HG03103 (cell line): Measurements from ENCODE around the gene BCAS1.
A peak's percentile ranks its signal among the peaks of the same experiment; 100 is the strongest.

Experiments
- ATAC-seq: cut with Tn5 transposase; IDR thresholded peaks from one replicate; pipeline ENCODE4 v1.9.1; 2021; ENCODE audit warnings: low read depth; ENCODE audit not compliant: unreplicated experiment

Gene BCAS1

DNA sequence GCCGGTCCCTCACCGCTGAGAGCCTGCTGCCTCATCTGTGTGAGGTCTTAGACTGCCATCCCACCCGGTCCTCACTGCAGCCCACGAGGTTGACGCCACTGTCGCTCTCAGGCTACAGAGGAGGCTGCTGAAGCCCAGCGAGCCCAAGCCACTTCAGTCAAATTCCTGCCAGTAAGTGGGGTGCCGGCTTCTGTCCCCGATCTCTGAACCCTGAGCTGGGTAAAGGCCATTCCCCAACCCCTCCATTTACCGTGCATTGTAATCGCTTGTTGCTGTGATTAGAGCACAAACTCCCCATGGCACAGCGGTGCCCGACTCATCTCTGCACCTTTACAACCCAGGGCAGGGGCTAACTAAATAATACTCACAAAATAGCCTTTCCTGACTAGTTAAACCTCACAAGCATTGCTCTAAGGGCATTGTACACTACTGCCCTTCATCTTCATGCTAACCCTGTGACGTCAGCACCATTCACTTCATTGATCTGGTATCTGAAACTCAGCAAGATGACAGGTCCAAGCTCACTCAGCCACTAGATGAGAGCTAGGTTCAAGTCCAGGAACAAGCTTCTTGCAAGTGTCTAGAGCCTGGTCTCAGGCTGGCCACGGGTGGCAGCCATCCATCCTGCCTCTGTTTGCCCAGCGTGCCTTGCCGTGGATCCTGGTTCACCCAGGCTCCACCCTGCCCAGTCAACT is 122.7 kb downstream of the BCAS1 start:
- ATAC-seq, result no peak

DNA sequence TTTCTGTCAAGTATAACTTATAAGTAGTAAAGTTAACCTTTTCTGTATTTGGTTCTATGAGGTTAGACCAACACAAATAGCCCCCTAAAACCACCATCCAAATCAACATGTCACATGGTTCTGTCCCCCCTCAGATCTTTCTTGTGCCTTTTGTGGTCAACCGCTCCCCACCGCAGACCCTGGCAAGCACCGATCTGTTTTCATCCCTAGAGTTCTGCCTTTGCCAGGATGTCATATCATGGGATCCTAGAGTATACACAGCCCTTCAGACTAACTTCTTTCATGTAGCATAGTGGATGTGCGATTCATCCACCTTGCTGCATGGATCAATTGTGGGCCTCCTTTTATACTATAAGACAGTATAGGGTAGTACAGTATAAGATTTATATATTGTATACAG is 124.3 kb downstream of the BCAS1 start:
- no peak for ATAC-seq

DNA sequence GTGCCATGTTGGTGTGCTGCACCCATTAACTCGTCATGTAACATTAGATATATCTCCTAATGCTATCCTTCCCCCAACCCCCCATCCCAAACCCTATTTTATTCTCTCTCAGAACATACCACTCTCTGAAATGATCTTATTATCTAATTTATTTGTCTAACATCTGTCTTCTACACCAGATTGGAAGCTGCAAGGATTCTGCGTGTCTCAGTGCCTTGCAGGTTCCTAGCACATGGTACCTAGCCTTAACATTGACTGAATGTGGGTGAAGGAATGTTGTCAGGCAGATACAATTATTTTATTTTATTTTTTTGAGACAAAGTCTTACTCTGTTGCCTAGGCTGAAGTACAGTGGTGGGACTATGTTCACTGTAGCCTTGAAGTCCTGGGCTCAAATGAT is 124.9 kb downstream of the BCAS1 start:
- ATAC-seq, result no peak

DNA sequence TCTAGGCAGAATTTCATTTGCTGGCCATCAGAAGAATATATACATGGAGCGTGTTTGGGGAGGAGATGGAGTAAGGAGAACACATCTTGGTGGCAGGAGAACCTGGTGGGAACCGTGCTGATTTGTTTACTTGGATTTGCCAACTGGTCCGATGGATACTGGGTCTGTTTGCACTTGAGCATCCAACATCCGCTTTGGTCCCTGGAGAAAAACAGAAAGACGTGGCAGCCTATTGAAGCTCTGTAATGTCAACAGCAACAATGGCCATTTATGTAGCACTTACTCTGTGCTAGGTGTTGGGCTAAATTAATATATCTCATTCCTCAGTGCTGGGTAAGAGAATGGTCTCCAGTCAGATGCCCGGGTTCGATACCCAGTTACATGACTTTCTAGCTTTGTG is 125.6 kb downstream of the BCAS1 start:
- ATAC-seq, result no peak

DNA sequence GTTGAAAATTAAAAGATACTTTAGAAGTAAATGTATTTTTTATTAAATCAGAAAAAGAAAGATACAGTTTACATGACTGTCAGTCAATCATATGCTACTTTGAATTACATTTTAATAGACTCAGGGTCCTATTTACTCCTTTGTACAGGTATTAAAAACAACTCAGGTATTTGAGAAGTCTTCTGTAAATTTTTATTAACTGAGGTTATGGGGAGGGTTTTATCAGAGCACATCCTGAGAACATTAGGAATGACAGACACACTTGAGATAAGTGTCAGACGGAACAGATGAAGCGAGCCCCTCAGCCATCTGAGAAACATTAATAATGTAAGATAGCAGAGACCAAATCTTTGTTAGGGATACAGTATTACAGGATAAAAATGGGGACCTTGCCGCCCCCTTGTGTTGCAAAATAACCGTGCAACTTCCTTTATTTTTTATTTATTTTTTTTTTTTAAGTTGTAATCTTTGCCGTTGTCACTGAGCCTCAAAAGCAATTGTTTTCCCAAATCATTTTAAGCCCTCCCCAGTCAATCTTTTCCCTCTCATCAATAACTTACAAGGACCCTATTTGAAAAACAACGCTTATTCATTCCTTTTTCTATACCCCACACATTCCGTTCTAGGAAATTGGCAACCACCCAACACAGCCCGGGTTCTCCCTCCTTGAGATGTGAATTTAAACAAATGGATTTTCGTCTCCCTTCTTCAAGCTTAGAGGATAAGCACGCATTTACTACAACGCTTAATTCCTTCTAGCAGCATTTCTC is 126.7 kb downstream of the BCAS1 start:
- ATAC-seq, result no peak

DNA sequence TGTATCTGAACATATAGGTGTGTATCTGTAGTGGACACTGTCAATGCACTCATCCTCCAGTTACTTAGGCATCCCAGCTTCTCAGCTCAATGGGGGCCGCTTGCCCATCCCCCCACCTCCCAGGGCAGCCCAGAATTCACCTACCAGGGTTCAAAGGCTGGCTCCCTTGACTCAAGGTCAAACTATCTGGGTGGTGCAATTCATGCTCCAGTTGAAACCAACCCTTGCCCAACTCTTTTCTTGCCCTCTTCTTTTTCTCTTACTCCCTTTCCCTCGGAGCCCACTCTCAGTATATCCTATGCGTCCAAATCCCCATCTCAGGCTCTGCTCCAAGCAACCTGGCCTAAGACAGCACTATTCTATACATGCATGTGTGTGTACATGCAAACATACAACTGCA is 127.4 kb downstream of the BCAS1 start:
- no peak for ATAC-seq

DNA sequence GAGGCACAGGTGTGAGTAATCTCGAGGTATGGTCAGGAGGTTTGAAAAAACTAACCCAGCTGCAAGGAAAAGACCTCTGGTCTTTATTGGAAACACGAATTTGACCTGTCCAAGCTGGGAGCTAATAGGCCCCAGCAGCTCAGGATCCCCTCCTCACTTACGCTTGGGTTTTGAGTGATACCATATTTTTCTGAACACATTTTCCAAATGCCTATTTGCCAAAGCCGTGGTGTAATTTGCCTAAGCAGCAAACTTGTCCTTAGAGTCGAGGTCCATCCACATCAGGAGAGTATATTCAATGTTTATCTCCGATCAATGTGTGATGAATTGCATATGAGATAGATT is 128.0 kb downstream of the BCAS1 start:
- no peak for ATAC-seq

DNA sequence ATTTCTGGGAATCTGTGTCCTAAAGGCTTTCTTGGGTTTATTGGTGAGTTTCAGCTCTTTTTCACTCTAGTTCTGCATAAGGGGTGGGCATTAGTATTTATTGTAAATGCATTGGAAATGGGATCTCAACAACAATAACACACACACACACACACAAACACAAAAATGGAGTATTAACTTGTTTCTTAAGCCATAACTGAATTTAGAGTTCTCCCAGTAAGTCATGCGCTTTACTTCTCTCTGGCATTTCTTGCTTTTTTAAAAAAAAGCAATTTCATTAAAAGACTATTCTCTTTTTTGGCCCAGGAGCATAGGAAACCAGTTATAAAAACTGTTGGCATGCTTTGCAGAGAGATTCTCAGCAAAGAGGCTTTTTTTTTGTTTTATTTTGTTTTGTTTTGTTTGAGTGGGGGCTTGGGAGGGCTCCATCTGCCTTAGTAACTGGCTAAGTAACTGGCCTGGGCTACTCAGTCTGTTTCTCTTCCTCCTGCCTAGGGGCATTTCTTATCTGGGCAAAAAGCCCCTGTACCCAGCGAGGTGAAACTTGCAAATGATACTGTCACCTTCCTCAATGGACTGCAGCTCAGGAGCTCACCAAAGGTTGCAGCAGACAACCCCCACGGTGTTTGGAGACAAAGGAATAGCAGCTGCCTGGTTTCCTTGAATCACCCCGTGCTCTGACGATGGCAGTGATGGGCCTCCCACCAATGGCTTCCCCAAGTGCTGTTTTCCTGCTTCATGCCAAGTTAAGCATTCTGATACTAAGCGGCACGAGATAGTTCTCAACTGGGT is 128.5 kb downstream of the BCAS1 start:
- no peak for ATAC-seq

DNA sequence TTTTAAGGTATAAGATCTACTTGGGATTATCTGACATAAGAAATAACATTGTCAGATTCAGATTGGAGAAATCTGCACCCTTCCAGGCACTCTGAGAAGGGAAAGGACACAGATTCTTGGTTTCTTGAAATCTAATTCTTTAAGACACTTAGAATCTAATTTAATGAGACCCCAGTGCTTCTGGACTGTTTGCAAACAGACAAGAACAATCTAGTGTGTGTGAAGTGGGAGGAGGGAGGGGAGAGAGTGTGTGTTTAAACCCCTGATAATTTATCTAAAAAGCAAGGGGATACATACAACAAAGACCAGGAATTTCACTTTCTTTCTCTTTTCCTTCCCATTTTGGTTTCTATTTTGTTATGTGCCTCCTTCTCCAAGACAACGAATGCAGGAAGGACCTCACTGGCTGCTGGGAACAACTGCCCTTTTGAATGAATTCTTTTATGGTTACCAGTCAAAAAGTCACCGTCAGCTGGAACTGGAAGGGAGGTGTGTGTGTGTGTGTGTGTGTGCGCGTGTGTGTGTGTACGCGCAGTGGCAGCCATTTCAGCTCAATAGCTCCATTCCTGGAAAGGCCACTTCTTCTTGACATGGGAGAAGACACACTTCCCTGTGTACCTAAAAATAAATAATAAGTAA is 129.4 kb downstream of the BCAS1 start:
- ATAC-seq, result no peak

DNA sequence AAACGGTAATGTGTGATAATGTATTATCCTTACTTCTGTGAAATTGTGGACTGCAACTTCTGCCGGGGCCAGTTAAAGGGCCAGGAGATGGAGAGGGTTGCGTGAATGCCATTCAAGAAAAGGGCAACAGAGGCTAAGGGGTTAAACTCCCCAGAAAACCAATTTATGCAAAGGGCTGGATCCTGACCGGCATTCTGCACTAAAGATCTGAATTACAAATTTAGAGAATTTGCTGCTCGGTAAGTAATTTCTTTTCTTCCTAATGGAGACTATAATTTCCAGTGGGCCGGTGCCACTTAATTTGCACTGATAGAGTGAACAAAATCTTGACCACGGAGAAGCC is 130.1 kb downstream of the BCAS1 start:
- no peak for ATAC-seq

DNA sequence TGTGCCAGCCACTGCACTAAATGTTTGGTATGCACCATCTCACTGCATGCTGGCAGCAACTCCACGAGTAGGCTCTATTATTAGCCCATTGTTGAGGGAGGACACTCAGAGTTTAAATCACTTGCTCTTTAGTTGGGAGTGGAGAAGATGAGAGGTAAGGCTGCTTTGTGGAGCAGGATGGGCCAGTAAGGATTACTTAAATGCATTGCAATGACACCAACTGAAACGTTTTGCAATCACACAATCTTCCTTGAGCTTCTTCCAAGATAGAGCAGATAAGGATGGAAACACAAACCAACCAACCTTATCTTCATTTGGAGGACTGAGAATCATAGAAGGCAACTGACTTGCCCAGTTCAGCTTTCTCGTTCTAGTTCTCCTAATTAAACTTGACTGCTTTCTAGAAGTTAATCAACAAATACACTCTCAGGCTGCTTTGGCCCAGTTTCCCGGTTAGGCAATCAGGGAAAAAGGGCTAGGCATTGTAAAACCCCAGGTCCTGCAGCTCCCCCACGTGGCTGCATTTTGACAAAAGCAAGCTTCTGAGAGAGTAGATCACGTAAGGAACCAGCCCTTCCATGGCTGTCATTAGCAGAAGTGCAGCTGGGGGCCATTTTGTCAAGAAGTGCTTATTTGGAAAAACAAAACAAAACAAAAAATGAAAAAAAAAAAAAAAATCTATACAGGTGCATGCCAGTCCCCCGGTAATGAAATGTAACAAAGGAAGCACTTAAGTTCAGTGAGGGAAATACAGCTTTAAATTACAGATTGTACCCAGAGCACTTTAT is 130.6 kb downstream of the BCAS1 start:
- ATAC-seq, result peak; percentile 51

DNA sequence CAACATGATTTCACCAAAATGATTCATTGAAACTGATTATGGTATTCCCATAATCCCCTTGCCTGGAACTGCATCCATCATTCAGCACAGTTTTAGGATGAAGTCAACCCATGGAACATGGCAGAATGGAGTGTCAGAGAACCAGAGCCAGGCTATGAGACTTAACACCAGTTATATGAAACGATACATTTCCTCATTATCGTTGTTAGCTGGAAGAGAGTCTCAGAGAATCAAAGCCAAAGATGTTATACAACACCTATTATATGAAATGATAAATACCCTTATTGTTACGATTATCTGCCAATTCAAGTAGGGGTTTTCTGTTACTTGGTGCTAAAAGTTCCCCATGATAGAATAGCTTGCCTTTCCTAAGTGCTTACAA is 131.2 kb downstream of the BCAS1 start:
- no peak for ATAC-seq

DNA sequence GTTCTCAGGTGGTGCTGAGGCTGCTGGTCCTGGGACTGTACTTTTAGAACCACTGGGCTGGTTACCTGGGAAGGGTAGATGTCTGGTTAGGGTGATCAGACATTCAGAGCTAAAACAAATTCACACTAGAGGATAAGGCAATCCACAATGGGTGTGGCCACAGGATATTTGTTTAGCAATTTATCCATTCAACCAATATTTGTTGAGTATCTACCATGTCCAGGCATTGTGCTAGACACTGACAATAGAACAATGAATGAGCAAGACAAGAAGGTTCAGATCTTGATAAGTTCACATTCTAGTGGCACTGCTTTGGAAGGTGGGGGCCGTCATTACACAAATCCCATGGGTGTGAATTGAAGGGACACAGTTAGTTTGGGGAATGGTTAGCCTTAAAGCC is 131.7 kb downstream of the BCAS1 start:
- no peak for ATAC-seq

DNA sequence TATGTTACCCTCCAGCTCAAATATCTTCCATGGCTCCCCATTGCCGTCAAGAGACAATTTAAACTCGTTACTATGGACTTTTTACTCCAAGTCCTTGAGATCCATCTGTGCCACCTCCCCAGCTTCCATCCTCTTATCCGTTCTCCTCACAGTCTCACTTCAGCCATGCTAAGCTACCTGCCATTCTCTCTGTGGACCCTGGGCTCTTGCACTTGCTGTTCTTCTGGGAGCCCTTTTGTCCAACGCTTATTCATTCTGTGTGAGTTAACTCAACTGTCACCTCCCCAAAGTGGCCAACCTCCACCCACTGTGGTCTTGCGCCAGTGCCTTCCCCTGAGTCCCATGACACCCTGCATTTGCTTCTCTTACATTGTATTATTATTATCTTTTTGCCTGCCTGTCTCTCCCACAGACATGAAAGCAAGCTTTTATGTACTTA is 132.4 kb downstream of the BCAS1 start:
- ATAC-seq, result no peak

DNA sequence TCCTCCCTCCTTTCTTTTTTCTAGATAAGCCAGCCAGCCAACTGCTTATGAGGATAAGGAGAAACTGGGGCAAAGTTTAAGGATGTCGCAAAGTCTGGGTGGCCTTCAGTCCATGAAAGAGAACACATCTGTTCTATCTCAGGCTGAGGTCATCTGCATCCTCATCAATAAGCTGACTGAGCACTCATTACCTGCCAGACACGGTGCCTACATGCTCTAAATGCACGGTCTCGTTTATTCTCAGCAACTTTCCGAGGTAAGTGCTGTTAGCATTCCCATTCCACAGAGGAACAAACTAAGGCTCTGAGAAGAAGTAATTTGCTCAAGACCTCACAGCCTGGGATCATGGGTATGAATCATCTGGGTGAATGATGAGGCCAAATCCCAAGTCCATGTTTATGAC is 133.1 kb downstream of the BCAS1 start:
- no peak for ATAC-seq

DNA sequence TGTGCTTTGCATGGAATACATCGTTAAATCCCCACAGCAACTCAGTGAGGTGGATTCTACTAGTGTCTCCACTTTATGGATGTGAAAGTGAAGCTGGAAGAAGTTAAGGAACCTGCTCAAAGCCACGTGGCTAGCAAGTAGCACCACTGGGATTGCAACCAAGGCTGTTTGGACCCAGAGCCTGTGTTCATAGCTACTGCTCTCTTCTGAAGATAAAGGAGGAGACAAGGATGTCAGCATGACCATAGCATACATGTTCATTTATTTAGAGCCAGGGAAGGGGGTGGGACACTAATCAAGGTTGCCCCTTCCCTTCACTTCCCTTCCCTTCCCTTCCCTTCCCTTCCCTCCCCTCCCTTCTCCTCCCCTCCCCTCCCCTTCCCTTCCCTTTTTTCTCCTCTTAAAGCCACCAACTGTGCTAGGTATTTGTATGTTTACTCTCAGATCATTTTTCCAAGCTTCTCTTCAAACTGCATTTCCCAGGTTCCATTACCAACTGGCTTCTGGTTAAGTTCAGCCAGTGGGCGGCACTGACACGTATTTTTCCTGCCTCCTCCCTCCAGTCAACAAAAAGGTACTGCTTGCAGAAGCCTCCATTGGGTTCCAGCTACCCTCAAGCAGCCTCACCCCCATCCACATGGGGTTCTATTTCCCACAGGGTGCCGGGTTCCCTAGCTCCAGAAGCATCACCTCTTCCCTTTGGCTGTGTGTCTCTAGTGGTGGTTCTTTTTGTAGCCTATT is 134.9 kb downstream of the BCAS1 start:
- ATAC-seq, result no peak

DNA sequence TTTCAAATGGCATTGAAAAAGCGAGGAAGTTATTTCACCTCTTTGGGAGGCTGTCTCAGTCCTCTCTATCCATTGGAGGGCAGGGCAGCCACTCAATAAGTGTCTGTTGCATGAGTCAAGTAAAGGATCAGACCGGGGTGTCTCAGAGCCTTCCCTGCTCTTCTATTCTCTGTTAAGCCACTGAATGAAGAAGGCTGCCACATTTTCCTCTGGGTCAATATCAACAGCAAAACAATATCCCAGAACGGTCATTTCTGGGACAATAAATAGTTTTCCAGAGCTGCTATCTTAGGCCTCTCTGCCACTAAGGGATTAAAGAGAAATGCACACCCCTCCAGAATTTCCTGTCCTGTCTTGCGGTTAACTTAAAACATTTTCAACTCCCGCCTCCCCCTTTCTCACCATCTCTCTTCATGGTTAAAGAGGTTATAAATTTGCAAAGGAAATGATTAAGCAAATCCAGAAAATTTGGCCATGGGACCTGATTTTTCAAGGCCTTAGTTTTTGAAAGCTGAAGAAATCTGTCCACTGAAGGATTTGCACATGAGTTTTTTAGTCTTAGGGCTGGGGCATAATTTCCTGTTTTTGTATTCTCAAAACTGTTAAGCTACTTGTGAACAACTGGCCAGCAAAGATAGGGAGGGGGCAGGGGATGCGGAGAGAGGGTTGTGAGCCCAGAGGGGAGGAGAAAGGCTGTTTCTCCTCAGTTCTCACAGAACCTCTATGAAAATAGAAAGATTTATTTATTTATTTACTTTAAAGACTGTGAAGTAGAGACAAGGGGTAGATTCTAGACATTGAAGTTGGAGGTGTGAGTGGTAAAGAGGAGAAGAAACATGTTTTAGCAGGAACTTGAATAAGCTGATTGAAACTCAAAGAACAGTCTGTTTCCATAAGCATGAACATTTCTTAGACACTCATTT is 135.7 kb downstream of the BCAS1 start:
- ATAC-seq, result peak; percentile 33

DNA sequence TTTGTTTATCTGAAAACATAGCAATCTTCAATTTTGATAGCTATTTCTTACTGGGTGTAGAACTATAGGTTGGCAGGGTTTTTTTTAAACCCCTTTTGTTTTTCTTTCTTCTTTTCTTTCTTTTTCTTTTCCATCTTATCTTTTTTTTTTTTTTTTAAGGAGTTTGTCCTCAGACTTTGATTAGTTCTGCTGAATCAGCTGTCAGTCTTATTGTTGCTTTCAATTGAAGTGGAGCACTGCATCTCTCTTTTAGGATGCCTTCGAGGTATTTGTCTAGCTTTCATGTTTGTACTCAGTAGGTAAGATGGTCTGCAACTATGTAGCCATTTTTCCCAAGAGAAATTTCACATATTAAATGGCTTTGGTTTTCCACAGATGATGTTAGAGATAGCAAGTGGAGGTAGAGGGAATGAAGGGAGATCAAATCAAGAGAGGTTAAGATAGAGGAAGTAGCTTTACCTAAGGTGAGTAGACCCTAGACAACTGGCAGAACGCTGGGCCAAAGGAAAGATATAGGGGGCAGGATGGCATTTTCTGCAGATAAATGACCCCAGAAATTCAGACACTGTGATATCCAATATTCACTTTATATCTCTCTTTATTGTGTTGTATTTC is 137.1 kb downstream of the BCAS1 start:
- ATAC-seq, result no peak
